IMR-90 (cell line): Measurements from ENCODE around the gene LPAR1. TPM values are rescaled to one million over a fixed set of nuclear protein-coding genes. Genes with fewer than 3 reads are reported as not detected.

Experiments used
- ATAC-seq: fragments of 200-7000 bp; cut with Tn5 transposase; 2 replicates; pipeline ENCODE4 v1.9.1; 2020; ENCODE audit warnings: low read depth, mild to moderate bottlenecking, moderate library complexity
- BruUV-seq: library from RNA; stranded (reverse); fragments of 400-500 nt; replicated peaks from 2 replicates; lab custom pipeline; 2021; lab: Mats Ljungman, UMichigan
- CTCF ChIA-PET: fragments of 300-600 bp; formaldehyde crosslinking; extraction: SDS; loops from one replicate; lab custom pipeline; 2021; ENCODE audit warnings: antibody characterized with exemption; lab: Yijun Ruan, JAX
- POLR2A ChIA-PET: fragments of 300-600 bp; sonication (Branson Sonifier 250); formaldehyde crosslinking; loops from one replicate; lab custom pipeline; 2022; ENCODE audit warnings: antibody characterized with exemption; ENCODE audit not compliant: unreplicated experiment; lab: Charles Lee
- DNase-seq: peaks from one replicate; pipeline ENCODE4 v3.0.0; 2013
- H2AFZ ChIP-seq: replicated peaks from 2 replicates; pipeline ENCODE3; 2013; ENCODE audit warnings: low read length, mild to moderate bottlenecking; ENCODE audit not compliant: poor library complexity
- H2AK5ac ChIP-seq: 2 replicates; pipeline ENCODE4 v1.6.1; 2013; ENCODE audit warnings: low read depth, low read length, inconsistent platforms
- H2AK9ac ChIP-seq: replicated peaks from 2 replicates; pipeline ENCODE3; 2013; ENCODE audit warnings: mild to moderate bottlenecking, low read depth, low read length, moderate library complexity; ENCODE audit not compliant: poor library complexity
- H2BK120ac ChIP-seq: 2 replicates; pipeline ENCODE4 v1.6.1; 2013; ENCODE audit warnings: low read depth, low read length, inconsistent platforms
- H2BK15ac ChIP-seq: 3 replicates; pipeline ENCODE4 v1.6.1; 2013; ENCODE audit warnings: low read depth, low read length, inconsistent platforms
- H2BK20ac ChIP-seq: 2 replicates; pipeline ENCODE4 v1.6.1; 2013; ENCODE audit warnings: low read depth, mild to moderate bottlenecking, inconsistent platforms, low read length, moderate library complexity
- H2BK5ac ChIP-seq: 2 replicates; pipeline ENCODE4 v1.6.1; 2013; ENCODE audit warnings: mild to moderate bottlenecking, low read depth, low read length, inconsistent platforms; ENCODE audit not compliant: poor library complexity, severe bottlenecking
- H3K14ac ChIP-seq: replicated peaks from 2 replicates; pipeline ENCODE4 v1.6.1; 2013; ENCODE audit warnings: low read depth, low read length, inconsistent platforms
- H3K18ac ChIP-seq: 2 replicates; pipeline ENCODE4 v1.6.1; 2013; ENCODE audit warnings: low read depth, low read length, control low read depth
- H3K23ac ChIP-seq: 2 replicates; pipeline ENCODE4 v1.6.1; 2013; ENCODE audit warnings: low read depth, low read length, inconsistent platforms
- H3K27ac ChIP-seq: 2 replicates; pipeline ENCODE4 v1.5.1; 2013; ENCODE audit warnings: mild to moderate bottlenecking, control low read depth, low read length; ENCODE audit not compliant: insufficient read depth
- H3K27me3 ChIP-seq: 2 replicates; pipeline ENCODE4 v1.6.1; 2013; ENCODE audit warnings: low read length; ENCODE audit not compliant: control insufficient read depth, insufficient read depth
- H3K36me3 ChIP-seq: 2 replicates; pipeline ENCODE4 v1.6.1; 2013; ENCODE audit warnings: low read length, mixed read lengths; ENCODE audit not compliant: control insufficient read depth, insufficient read depth
- H3K4ac ChIP-seq: 2 replicates; pipeline ENCODE4 v1.6.1; 2013; ENCODE audit warnings: low read depth, low read length, inconsistent platforms
- H3K4me1 ChIP-seq: 2 replicates; pipeline ENCODE4 v1.6.1; 2013; ENCODE audit warnings: low read length, mixed read lengths; ENCODE audit not compliant: control insufficient read depth, insufficient read depth
- H3K4me2 ChIP-seq: 2 replicates; pipeline ENCODE4 v1.6.1; 2013; ENCODE audit warnings: low read depth, mild to moderate bottlenecking, control low read depth, low read length, moderate library complexity
- H3K4me3 ChIP-seq: 2 replicates; pipeline ENCODE4 v1.5.1; 2013; ENCODE audit warnings: low read depth, mild to moderate bottlenecking, control low read depth, low read length, moderate library complexity; ENCODE audit not compliant: insufficient read depth
- H3K56ac ChIP-seq: 2 replicates; pipeline ENCODE4 v1.6.1; 2013; ENCODE audit warnings: low read length, inconsistent platforms; ENCODE audit not compliant: insufficient read depth; ENCODE audit errors: extremely low read depth
- H3K79me1 ChIP-seq, 2 experiments: 2 replicates each; pipeline ENCODE4 v1.6.1; 2013; ENCODE audit warnings: low read length in 2 of 2, inconsistent platforms in 1 of 2, low read depth in 1 of 2
- H3K9ac ChIP-seq: 2 replicates; pipeline ENCODE4 v1.6.1; 2013; ENCODE audit warnings: low read depth, low read length, control low read depth
- H3K9me1 ChIP-seq: 2 replicates; pipeline ENCODE4 v1.6.1; 2013; ENCODE audit warnings: low read length, inconsistent platforms; ENCODE audit not compliant: insufficient read depth
- H3K9me3 ChIP-seq: 2 replicates; pipeline ENCODE4 v1.6.1; 2013; ENCODE audit warnings: low read length; ENCODE audit not compliant: control insufficient read depth, insufficient read depth
- H4K20me1 ChIP-seq: 2 replicates; pipeline ENCODE4 v1.6.1; 2013; ENCODE audit warnings: low read length, inconsistent platforms; ENCODE audit not compliant: insufficient read depth
- H4K5ac ChIP-seq: 2 replicates; pipeline ENCODE4 v1.6.1; 2013; ENCODE audit warnings: mild to moderate bottlenecking, low read depth, low read length, control low read depth
- H4K8ac ChIP-seq, 2 experiments: 2 replicates each; pipeline ENCODE4 v1.6.1; 2013; ENCODE audit warnings: low read depth in 2 of 2, low read length in 2 of 2, control low read depth in 1 of 2, inconsistent platforms in 1 of 2
- H4K91ac ChIP-seq: 2 replicates; pipeline ENCODE4 v1.6.1; 2013; ENCODE audit warnings: low read depth, low read length, inconsistent platforms; ENCODE audit not compliant: insufficient read depth
- CEBPB ChIP-seq: IDR thresholded peaks from 2 replicates; pipeline ENCODE4 v1.6.1; 2012; ENCODE audit warnings: low read depth, low read length, improper control_type of control experiment
- CHD1 ChIP-seq: IDR thresholded peaks from 2 replicates; pipeline ENCODE4 v1.6.1; 2012; ENCODE audit warnings: low read depth, low read length, improper control_type of control experiment
- FOS ChIP-seq: fragments of 150-350 bp; IDR thresholded peaks from 2 replicates; pipeline ENCODE4 v1.6.1; 2016; ENCODE audit warnings: low read depth, low read length
- NFE2L2 ChIP-seq: fragments of 150-350 bp; IDR thresholded peaks from 2 replicates; pipeline ENCODE4 v1.6.1; 2016; ENCODE audit warnings: low read depth, mild to moderate bottlenecking, low read length
- RAD21 ChIP-seq: IDR thresholded peaks from 2 replicates; pipeline ENCODE4 v1.6.1; 2012; ENCODE audit warnings: low read length, improper control_type of control experiment
- RCOR1 ChIP-seq: IDR thresholded peaks from 2 replicates; pipeline ENCODE4 v1.6.1; 2012; ENCODE audit warnings: mild to moderate bottlenecking, low read length, improper control_type of control experiment; ENCODE audit not compliant: insufficient replicate concordance
- SMC3 ChIP-seq: fragments of 150-350 bp; IDR thresholded peaks from 2 replicates; pipeline ENCODE4 v1.6.1; 2016; ENCODE audit warnings: low read depth, mild to moderate bottlenecking, antibody characterized with exemption, low read length, moderate library complexity
- WGBS, 2 experiments: methylation state at CpG; one replicate each; pipeline versions ENCODE4 v1.1.5 to v1.1.7; 2013; ENCODE audit warnings: missing lambda C conversion rate in 2 of 2; ENCODE audit not compliant: insufficient read length in 1 of 2; ENCODE audit errors: extremely low coverage in 2 of 2; 5-methylcytosine and 5-hydroxymethylcytosine counted together
- dilution Hi-C: fragments of 300-500 bp; cut with HindIII; formaldehyde crosslinking; loops from one replicate; pipeline ENCODE4 v1.14.3; 2018; ENCODE audit warnings: low sequenced_read_pairs; ENCODE audit not compliant: unreplicated experiment
- in situ Hi-C: fragments of 300-500 bp; cut with MboI; formaldehyde crosslinking; loops from 3 replicates; pipeline ENCODE4 v1.14.3; 2019; ENCODE audit warnings: low sequenced_read_pairs, inconsistent platforms, mixed read lengths
- intact Hi-C: fragments of 100-400 bp; cut with micrococcal nuclease; formaldehyde crosslinking; loops from 2 replicates; pipeline ENCODE4 v1.10.0; 2022
- polyA plus RNA-seq, 3 experiments: library from polyadenylated mRNA; depleted of rRNA; stranded (reverse); fragments of >200 nt; gene quantifications; 2 replicates each; pipeline ENCODE4 v1.2.3, GENCODE V29; 2012; ENCODE audit warnings: low replicate concordance in 1 of 3
- total RNA-seq: library from RNA; depleted of rRNA; stranded (reverse); fragments of >200 nt; gene quantifications from 2 replicates; pipeline ENCODE4 v1.2.3, GENCODE V29; 2012

Gene LPAR1
- total and polyA plus RNA-seq, 2 of the 4 experiments (the other 2 are of a cell fraction) = 171 to 315 TPM

- H2AK9ac ChIP-seq = no peak overlapping the region
- H3K36me3 ChIP-seq = no peaks in the 10 kb centered on the region
- ChIA-PET CTCF (no interaction called here), POLR2A (no interaction called here)
- no peak overlapping the region for H3K23ac ChIP-seq
- dilution Hi-C loops (no loop called here), intact Hi-C loops (no loop called here), in situ Hi-C loops (loop anchor here (25.0 kb wide), 1 partner anchor 881 kb away; no protein-coding TSS in a partner anchor)
- H4K20me1 ChIP-seq = no peaks in the 10 kb centered on the region
- H2BK120ac ChIP-seq = no peak overlapping the region
- H3K14ac ChIP-seq = no peak overlapping the region
- no peak overlapping the region for H2AFZ ChIP-seq
- no peak overlapping the region for H4K91ac ChIP-seq
- TF ChIP-seq RCOR1 (no peak), SMC3 (no peak), FOS (no peak), RAD21 (no peak), CHD1 (no peak), CEBPB (no peak), NFE2L2 (no peak)
- 100% methylated on average over 4 of the region's 8 CpGs; no CpG with 5 or more reads in 1 of the 2 experiments for WGBS, 2 experiments
- no peak overlapping the region for H3K9ac ChIP-seq
- no peak overlapping the region for H2AK5ac ChIP-seq
- H3K4me2 ChIP-seq = no peak overlapping the region
- no peaks in the 10 kb centered on the region for H3K79me1 ChIP-seq
- no peak overlapping the region for H3K27ac ChIP-seq
- H4K8ac ChIP-seq = no peak overlapping the region
- H3K9me3 ChIP-seq = no peaks in the 10 kb centered on the region
- no TSS peak for BruUV-seq
- no peak for DNase-seq
- no peak for ATAC-seq
- H3K4me3 ChIP-seq = no peak overlapping the region
- no peak overlapping the region for H3K18ac ChIP-seq
- no peaks in the 10 kb centered on the region for H3K9me1 ChIP-seq
- H3K4me1 ChIP-seq = no peaks in the 10 kb centered on the region; the same call in 1 of the 2 replicates
- H4K5ac ChIP-seq = no peak overlapping the region
- H3K27me3 ChIP-seq = peaks cover 3% of the 10 kb centered on the region; the same call in 1 of the 2 replicates
- no peak overlapping the region for H3K4ac ChIP-seq
- no peak overlapping the region for H2BK15ac ChIP-seq
- no peak overlapping the region for H2BK5ac ChIP-seq
- H3K56ac ChIP-seq = no peak overlapping the region
- H2BK20ac ChIP-seq = no peak overlapping the region
These were observed 30.1 kb upstream of the LPAR1 start for GRCh38 chr9:111068383-111068730.
